GM19351 (cell line): ENCODE measurements around the gene ZNF821.
"Not testable (repeated sequence)": the region's sequence is repeated elsewhere in the genome, so short reads cannot be mapped to it uniquely, and the experiment has no call there.

Experiments used
- ATAC-seq: cut with Tn5 transposase; IDR thresholded peaks from one replicate; pipeline ENCODE4 v1.9.1; 2021; ENCODE audit warnings: mild to moderate bottlenecking, moderate library complexity; ENCODE audit not compliant: unreplicated experiment

The ZNF821 gene, protein sequence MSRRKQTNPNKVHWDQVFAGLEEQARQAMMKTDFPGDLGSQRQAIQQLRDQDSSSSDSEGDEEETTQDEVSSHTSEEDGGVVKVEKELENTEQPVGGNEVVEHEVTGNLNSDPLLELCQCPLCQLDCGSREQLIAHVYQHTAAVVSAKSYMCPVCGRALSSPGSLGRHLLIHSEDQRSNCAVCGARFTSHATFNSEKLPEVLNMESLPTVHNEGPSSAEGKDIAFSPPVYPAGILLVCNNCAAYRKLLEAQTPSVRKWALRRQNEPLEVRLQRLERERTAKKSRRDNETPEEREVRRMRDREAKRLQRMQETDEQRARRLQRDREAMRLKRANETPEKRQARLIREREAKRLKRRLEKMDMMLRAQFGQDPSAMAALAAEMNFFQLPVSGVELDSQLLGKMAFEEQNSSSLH

DNA sequence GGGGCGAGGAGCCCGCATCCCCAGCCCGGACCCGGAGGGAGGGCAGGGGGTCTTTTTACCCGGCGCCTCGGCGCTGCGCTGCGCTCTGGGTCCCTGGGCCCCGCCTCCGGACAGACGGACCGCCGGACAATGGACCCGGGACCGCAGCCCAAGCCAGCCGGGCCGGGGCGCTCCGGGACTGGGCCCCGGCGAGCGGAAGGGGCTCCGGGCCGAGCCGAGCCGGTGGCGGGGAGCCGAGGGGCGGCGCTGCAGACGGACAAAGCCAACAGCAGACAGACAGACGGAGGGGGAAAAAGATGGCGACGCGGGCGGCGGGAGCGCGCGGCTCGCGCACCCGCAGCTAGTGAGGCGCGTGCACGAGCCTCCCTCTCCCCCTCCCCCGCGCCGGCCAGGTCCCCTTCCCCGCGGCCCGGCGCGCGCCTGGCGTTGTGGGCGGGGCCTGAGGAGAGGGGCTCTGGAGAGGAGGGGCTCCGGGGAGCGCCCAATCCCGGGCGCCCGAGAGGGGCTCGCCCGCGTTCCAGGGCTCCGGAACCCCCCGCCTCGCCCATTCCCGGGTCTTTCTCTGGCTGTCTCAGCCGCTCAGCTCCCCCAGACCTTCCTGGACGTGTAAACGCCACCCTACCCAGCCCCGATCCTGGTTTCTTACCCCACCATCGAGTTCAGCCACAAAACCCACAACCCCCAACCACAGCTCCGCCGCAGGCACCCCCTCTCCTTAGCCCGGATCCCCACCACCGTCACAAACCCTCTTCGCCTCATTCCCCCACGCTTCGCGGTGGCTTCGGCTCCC, at the start of gene ZNF821:
ZNF821 (minus strand) TSS at position 334 of the 790 bp plus-strand sequence. CDS start 4,236 bp downstream, outside the sequence.
- ATAC-seq = peak; percentile 36

DNA sequence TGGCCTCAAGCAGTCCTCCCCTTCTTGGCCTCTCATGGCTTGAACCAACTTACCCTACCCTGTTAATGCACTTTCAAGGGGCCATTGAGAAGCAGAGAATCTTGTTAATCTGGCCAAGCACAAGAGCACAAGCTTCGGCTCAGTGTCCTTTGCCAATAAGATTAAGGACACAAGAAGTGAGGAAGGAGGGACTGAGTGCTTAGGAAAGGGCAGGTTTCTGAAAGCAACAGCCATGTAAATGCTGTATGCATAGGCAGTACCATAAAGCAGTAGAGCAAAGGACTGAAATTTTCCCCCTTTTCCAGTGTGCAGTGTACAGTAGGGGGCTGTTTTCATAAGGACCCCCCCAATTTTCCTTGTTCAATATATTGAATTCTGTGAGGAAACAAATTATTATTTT, 49.0 kb upstream of the ZNF821 start:
- ATAC-seq = no peak

DNA sequence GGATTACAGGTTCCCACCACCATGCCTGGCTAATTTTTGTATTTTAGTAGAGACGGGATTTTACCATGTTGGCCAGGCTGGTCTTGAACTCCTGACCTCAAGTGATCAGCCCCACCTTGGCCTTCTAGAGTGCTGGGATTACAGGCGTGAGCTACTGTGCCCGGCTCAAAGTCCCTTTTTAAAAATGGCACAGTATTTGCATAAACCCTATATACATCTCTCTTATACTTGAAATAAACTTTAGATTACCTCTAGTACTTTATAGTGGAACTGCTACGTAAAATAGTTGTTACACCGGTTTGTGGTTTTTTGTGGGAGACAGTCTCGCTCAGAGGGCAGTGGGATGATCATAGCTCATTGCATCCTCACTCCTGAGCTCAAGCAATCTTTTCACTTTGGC, 47.6 kb upstream of the ZNF821 start:
- ATAC-seq = no peak

DNA sequence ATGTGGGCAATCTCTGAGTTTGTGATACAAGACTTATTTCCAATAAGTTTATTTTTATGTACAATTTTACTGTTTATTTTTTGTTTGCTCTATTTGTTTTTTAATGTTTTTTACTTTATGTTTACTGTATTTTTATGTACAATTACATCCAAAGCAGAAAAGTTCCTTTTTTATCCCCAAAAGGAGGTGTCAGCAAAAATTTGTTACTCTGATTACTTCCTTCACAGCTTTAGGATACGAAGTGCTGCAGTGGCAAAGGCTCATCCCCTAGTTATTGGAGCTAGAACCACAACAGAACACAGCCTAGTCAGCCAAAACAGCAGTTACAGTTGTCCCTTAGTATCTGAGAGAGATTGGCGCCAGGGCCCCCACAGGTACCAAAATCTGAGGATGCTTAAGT, 47.0 kb upstream of the ZNF821 start:
- ATAC-seq = no peak

DNA sequence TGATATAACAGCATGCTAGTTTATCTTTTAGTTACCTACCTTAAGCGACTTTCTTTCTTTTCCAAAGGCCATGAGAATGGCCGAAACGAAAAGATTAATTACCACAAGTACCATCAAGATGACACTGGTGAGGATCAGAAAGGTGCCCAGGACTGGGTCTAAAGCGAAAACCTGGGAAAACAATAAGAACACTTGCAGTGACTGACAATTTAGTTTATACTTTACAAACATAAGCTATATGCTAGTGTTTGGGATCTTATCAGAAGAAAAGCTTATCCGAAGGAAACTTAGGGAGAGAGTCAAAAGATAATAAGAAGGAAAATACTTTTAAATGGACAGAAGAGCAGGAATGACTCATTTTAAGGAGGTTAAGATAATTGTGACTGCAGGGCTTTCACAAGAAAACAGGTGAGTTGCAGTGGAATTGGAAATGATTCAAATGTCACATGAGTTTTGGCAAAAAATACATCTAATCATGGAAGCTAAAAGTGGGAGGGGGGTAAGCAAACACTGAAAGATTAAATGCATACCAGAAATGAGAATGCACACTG, 46.1 kb upstream of the ZNF821 start:
- ATAC-seq = no peak

DNA sequence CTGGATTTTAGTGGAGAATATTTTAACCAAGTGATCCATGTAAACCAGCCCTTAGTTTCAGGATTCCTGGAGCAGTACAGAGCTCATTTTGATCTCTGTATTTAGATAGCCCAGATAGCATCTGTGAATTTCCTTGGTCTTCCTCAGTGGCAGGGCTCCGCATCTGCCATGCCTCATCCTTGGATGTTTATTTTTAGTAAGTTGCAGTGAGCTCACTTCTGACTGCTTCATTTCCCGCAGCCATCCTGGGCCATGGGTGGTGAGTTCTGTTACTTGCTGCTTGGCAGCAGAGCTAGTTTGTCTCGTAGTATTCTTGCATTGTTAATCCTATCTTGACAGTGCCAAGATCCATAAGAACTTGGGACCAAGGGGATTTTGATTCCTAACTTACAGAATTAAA, 45.1 kb upstream of the ZNF821 start:
- no peak for ATAC-seq

DNA sequence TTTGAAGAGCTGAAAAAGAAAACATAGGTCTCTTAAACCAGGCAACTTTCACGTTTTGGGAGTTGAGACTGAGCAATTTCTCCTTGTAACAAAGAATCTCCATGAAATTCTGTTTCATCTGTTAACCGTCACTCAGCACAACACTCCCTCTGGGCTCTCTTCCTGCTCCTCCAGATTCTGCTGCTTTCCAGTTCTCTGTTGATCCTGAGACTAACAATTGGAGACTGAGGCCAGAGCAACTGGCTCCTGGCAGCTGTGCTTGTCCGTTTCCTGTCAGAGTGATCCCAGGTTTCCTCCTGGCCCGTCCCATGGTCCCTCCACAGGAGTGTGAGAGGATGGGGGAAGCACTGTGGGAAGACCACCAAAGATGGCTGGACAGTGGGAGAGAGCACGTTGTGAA, 43.8 kb upstream of the ZNF821 start:
- ATAC-seq = no peak

DNA sequence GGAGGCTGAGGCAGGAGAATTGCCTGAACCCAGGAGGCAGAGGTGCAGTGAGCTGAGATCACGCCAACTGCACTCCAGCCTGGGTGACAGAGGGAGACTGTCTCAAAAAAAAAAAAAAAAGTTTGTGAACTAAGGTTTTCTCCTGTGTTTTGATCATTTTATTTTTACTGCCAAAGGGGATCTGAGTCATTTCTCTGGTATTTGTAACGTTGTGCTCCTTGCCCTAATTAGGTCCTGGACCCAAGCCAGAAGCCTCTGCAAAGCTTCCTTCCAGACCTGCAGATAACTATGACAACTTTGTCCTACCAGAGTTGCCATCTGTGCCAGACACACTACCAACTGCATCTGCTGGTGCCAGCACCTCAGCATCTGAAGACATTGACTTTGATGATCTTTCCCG, 43.4 kb upstream of the ZNF821 start:
- ATAC-seq = no peak

DNA sequence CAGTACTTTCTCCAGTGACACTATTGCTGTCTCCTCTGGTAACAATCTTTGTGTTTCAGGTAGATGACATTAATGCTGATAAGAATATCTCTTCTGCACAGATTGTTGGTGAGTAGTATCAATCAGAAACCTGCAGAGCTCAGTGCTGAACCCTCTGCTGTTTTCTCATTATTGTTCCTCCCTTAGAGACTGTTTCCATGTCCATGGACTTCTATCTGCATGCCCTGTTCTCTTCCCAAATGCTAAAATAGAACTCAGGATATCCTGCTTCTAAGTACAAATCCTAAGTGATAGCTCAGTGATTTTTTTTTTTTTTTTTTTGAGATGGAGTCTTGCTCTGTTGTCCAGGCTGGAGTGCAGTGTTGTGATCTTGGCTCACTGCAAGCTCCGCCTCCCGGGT, 40.7 kb upstream of the ZNF821 start:
- ATAC-seq = no peak

DNA sequence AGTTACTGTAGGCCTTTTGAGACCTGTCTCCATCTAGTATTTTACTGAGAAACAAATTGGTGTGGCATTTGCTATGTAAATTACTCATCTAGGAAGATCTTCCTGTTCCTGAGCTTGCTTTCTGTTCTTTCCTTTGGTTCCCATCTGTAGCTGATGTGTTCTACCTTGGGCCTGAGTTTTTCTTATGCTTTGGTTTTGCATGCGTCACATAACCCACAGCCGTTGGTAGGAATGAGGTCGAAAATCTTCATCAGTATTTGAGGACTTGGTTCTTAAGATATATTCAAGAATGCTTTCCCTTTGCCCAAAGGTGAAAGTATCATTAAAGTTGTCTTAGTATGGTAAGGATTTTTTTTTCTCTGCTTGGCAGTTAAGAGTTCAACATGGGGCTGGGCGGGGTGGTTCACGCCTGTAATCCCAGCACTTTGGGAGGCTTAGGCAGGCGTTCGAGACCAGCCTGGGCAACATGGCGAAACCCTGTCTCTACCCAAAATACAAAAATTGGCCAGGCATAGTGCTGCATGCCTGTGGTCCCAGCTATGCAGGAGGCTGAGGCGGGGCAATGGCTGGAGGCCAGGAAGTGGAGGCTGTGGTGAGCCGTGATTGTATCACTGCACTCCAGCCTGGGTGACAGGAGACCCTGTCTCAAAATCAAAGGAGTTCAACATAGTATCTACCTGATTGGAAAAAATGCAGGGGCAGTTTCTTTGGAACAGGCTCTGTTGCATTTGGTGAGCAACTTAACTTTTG, 40.1 kb upstream of the ZNF821 start:
- no peak for ATAC-seq

DNA sequence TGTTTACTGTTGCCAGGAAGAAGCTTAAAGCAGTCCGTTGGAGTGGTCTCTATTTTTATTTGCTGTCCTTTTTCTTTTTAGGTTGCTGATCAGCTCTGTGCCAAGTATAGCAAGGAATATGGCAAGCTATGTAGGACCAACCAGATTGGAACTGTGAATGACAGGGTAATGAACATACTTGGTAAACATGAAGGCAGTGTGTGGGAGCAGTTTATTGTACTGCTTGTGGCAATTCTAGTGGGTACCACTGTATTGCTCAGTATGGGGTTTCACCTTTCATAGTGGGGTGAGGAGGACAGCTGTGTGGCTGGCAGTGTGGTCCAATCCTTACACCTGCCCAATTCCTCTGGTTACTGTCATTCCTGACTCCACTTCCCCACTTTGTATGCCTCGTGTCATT, 36.7 kb upstream of the ZNF821 start:
- no peak for ATAC-seq

DNA sequence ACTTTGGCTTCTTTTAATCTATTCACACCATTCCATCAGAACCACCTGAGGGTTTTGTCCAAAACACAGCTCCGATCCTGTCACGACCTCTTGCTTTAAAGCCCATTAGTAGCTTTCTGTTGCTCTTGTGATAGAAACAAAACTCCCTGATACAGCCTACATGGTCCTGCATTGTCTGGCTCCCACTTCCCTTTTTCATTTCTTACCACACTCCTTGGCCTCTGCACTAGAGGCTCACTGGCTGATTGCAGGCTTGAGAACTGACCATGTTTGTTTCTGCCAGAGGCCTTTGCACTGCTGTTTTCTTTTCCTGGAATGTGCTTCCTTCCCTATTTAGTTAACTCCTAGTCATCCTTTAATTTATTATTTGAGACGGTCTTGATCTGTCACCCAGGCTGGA, 35.1 kb upstream of the ZNF821 start:
- ATAC-seq = peak; percentile 89

DNA sequence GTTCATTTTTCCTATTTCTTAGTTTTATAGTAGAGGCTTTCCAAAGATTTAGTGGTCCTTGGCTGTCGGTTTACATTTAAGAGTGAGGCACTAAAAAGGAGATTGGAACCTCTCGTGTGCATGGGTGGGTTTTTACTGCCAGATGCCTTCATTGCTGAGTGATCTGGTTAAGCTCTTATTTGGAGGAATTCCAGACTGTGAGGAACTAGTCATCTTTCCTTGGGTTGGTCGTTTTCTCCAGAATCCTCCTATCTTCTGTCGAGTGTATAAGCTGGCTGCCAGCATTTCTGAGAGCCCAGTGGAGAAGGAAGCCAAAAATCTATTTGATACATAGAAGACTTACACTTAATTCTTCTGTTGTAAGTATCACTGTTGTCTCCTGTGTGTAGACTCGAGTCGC, 33.9 kb upstream of the ZNF821 start:
- ATAC-seq = no peak

DNA sequence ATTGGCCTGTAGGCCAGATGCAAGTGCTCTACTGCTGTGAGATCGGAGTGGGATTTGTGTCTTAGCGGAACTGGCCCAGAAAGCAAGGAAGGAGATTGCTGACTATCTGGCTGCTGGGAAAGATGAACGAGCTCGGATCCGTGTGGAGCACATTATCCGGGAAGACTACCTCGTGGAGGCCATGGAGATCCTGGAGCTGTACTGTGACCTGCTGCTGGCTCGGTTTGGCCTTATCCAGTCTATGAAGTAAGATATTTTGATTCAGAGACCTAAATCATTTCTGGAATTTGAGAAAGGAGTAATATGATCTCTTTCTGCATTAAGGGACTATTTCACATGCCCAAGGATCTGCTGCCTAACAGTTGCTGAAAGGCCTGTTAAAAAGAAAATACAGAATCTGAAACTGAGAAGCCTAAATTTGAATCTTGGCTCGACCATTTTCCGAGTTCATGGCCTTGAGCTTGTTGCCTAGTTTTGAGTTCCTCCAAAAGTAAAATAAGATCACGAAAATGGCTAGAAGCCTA, 32.5 kb upstream of the ZNF821 start:
- ATAC-seq = no peak

DNA sequence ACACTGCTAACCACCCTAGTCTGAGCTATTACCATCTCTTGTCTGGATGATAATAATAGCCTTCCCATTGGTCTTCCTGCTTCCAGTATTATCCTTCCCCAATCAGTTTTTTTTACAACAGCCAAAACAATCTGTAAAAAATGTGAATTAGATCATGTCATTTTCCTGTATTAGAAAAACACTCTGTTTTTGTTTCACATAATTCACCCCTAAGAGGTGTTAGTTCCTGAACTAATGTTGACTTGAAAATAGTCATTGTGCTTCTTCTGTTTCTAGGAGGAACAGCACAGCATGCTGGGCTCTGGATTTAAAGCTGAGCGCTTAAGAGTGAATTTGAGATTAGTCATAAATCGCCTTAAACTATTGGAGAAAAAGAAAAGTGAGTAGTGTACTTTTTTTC, 31.4 kb upstream of the ZNF821 start:
- no peak for ATAC-seq

DNA sequence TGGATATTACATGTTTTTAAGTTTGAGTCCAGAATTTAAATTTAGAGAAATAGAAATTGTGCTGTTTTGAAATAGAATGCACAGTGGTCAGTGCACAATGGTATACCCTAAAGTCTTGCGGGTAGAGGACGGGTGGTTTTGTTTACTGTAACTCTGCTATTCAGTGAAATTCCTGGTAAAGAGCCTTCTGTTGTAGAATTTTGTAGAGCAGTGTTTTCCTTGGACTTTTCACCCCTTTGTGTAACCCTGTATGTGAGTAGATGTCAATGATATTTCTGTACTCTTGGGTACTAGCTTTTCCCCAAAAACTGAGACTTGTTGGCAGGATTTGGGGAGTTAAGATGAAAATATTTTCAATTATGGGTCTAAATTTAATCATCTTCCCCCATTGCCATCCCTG, 30.8 kb upstream of the ZNF821 start:
- ATAC-seq = no peak

DNA sequence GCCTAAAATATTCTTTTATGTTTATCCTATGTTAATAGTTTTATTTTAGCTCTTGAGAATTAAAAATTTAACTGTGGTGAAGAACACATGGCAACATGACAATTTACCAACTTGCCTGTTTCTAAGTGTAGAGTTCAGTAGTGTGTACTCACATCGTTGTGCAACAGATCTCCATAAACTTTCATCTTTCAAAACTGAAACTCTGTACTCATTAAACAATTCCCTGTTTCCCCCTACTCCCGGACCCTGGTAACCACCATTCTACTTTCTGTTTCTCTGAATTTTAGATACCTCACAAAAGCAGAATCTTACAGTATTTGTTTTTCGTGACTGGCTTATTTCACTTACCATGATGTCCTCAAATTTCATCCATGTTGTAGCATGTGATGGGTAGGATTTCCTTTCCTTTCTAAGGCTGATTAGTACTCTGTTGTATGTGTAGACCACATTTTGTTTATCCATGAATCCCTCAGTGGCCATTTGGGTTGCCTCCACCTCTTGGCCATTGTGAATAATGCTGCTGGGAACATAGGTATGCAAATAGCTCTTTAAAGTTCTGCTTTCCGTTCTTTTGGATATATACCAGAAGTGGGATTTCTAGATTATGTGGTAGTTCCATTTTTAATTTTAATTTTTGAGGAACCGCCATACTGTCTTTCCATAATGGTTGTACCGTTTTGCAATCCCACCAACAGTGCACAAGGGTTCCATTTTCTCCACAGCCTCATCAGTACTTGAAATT, 28.7 kb upstream of the ZNF821 start:
- no peak for ATAC-seq

DNA sequence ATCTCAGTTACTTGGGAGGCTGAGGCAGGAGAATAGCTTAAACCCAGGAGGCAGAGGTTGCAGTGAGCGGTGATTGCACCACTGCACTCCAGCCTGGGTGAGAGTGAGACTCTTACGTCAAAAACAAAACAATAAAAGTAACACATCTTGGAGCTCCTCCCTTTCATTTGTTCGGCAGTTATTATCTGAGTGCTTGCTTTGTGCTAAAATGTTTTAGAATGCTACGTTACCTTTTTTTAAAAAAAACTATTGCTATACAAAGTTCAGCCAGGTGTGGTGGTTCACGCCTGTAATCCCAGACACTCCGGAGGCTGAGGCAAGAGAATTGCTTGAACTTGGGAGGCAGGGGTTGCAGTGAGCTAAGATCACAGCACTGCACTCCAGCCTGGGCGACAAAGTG, 27.1 kb upstream of the ZNF821 start:
- ATAC-seq = no peak

DNA sequence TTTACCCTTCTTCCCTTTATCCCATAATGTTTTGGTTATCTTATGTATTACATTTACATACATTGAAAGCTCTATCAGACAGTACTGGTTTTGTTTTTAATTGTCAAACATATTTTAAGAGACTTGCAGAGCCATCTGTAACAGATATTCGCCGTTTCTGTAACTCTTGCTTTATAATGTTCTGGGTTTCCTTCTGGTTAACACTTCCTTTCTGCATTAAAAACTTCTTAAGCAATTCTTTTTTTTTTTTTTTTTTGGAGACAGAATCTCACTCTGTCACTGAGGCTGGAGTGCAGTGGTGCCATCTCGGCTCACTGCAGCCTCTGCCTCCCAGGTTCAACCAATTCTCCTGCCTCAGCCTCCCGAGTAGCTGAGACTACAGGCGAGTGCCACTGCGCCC, 21.8 kb upstream of the ZNF821 start:
- ATAC-seq = not testable (repeated sequence)

DNA sequence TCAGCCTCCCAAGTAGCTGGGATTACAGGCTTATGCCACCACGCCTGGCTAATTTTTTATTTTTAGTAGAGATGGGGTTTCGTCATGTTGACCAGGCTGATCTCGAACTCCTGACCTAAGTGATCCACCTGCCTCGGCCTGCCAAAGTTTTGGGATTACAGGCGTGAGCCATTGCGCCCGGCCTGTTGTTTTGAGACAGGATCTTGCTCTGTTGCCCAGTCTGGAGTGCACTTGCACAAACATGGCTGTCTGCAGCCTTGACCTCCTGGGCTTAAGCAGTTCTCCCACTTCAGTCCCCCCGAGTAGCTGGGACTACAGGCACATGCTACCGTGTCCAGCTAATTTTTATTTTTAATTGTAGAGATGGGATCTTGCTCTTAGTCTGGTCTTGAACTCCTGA, 20.3 kb upstream of the ZNF821 start:
- ATAC-seq = no peak
